MG63 (cell line): ENCODE results near the gene TIGD3. TPM values are rescaled to one million over a fixed set of nuclear protein-coding genes. Genes with fewer than 3 reads are reported as not detected.

ENCODE experiments used
- DNase-seq: peaks from one replicate; pipeline ENCODE4 v3.0.0-alpha.2; 2020
- H3K27me3 ChIP-seq: fragments of 250-450 bp; sonication (Bioruptor Pico); 2 replicates; pipeline ENCODE4 v1.5.1; 2020; ENCODE audit warnings: mild to moderate bottlenecking, moderate library complexity
- H3K36me3 ChIP-seq: fragments of 250-450 bp; sonication (Bioruptor Pico); 2 replicates; pipeline ENCODE4 v1.5.1; 2020; ENCODE audit warnings: mild to moderate bottlenecking, moderate library complexity
- H3K4me3 ChIP-seq: fragments of 250-450 bp; sonication (Bioruptor Pico); 2 replicates; pipeline ENCODE4 v1.5.1; 2020; ENCODE audit warnings: mild to moderate bottlenecking, moderate library complexity
- H3K9me3 ChIP-seq: fragments of 250-450 bp; sonication (Bioruptor Pico); 2 replicates; pipeline ENCODE4 v1.5.1; 2020; ENCODE audit warnings: mild to moderate bottlenecking, moderate library complexity
- total RNA-seq: library from RNA; depleted of rRNA; stranded (reverse); fragments of >200 nt; shearing (Covaris generic); gene quantifications from 2 replicates; pipeline ENCODE4 v1.2.3, GENCODE V29; 2014; ENCODE audit warnings: low replicate concordance

The TIGD3 gene
- total RNA-seq, 1 experiment from 2014 or later: 0.36 TPM

DNA sequence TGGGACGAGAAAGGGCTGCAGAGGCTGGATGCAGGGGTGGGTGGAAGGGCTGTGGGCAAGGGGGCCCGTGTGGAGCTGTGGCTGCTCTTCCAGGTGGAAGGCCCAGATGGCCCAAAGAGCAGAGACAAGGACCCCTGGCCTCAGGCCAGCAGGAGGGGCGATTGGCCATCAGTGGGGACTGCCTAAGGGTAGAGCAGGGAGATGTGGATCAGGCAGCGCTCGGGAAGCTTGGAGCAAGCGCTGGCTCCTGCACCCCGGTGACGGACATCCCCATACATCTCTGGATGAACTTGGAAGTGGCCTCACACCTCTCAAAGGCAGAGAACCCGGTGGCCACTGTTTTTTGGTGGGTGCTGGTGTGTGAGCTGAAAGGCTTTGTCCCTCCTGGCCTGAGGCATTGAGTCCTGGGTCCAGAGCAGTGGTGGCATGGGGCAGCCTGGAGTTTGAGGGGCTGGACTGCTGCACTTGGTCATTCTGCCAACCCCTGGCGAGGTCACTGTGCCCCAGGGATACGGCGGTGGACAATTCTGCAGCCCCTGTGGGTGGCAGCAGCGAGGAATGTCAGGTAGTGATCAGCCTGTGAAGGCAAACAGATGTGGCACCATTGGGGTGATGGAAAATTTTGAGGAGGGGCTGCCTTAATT, 37.8 kb downstream of the TIGD3 start:
- H3K4me3 ChIP-seq: no peak overlapping the region
- no peak for DNase-seq
- H3K27me3 ChIP-seq: no peaks in the 10 kb centered on the region

GRCh38 chr11:65392899-65393298, 38.3 kb downstream of the TIGD3 start:
- Histone ChIP-seq H3K4me3 (no peak overlapping the region), H3K27me3 (no peaks in the 10 kb centered on the region), H3K9me3 (no peaks in the 10 kb centered on the region), H3K36me3 (peaks cover 37% of the 10 kb centered on the region)
- no peak for DNase-seq

More for the DNA sequence above, 37.8 kb downstream of the TIGD3 start:
- H3K9me3 ChIP-seq: no peaks in the 10 kb centered on the region
- peaks cover 38% of the 10 kb centered on the region for H3K36me3 ChIP-seq

DNA sequence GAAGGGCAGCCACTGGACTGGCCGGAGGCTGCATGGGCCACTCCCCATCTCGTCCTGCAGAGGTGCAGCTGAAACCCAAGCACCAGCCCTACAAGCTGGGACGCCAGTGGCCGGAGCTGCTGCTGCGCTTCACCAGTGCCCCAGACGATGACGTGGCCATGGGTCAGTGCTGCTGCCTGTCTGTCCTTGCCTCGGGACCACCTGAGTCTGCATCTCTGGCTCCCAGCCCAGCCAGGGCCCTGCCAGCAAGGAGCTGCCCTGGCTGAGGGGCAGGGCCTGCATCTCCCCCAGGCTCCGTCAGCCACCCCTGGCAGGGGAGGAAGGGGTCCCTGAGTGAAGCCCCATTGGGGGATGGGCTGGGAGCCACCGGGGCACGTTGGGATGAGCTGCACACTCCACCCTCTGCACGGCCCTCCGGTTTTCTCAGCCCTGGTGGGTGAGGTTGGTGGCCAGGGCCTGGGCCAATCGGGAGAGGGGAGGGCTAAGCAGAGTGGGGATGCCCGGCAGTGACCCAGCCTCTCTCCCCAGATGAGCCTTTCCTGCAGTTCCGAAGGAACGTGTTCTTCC, 39.0 kb downstream of the TIGD3 start:
- peaks cover 33% of the 10 kb centered on the region for H3K36me3 ChIP-seq
- H3K4me3 ChIP-seq: no peak overlapping the region
- DNase-seq: no peak
- no peaks in the 10 kb centered on the region for H3K27me3 ChIP-seq
- H3K9me3 ChIP-seq: no peaks in the 10 kb centered on the region

- no peaks in the 10 kb centered on the region for H3K9me3 ChIP-seq
- H3K36me3 ChIP-seq: peaks cover 30% of the 10 kb centered on the region
- no peak for DNase-seq
- H3K4me3 ChIP-seq: no peak overlapping the region
- no peaks in the 10 kb centered on the region for H3K27me3 ChIP-seq
These were observed 39.6 kb downstream of the TIGD3 start for GRCh38 chr11:65394125-65394536.

DNA sequence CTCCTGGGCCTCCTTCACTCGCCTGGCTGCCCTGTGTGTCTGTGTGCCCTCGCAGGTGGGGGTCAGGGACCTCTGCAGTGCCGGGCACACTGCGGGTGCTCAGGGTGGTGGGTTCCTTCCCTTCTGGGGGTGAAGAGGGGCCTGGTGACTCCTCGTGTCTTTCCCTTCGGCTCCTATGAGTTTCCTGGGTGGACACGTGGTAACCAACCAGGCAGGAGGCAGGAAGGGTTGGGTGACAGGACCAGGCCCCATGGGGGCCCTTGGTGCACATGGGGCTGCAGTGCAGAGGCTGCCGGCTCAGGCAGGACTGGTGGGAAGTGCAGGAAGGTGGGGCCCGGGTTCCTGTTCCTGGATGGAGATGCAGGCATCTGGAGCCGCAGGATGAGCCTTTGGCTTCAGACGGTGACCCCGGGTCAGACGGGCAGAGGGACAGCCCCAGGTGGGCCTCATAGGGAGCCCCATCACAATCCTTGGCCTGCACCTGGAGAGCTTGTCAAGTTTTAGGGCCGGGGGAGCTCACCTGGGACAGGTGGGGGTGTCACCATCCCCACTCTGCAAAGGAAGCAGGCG, 41.5 kb downstream of the TIGD3 start:
- Histone ChIP-seq H3K27me3 (no peaks in the 10 kb centered on the region), H3K9me3 (no peaks in the 10 kb centered on the region), H3K4me3 (no peak overlapping the region), H3K36me3 (peaks cover 28% of the 10 kb centered on the region)
- DNase-seq: no peak

DNA sequence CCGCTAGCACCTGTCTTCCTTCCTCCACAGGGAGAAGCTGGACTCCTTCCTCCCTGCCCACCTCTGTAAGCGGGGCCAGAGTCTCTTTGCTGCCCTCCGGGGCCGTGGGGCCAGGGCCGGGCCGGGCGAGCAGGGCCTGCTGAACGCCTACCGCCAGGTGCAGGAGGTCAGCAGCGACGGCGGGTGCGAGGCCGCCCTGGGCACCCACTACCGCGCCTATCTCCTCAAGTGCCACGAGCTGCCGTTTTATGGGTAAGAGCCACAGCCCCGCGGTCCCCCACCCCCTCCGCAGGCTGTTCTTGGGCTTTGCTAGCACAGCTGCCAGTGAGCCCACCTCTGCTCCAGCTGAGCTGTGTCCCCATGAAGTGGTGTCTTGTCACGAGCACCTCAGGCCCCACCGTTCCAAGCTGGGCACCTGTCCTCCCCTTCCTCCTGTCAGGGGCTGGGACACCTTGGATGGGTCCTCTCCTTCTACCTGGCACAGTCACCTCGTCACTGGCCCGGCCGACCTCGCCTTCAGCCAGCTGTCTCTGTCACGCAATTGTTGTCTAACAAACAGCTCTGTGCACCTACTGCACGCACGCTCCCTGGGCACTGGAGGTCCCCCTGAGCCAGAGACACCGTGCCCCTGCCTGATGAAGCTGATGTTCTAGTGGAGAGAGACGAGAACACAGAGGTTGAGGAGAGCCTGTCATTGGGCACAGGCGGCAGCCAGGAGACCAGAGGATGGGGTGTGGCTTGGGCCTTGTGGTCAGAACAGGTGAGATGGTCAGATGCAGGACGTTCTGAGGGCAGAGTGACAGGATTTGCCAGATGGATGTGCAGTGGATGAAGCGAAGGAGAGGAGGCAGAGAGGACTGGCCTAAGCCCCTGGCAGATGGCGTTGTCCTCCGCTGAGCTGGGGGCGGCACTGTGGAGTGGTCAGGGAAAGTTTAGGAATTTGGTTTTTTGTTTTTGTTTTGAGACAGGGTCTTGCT, 42.5 kb downstream of the TIGD3 start:
- Histone ChIP-seq H3K4me3 (no peak overlapping the region), H3K27me3 (no peaks in the 10 kb centered on the region), H3K36me3 (peaks cover 24% of the 10 kb centered on the region), H3K9me3 (no peaks in the 10 kb centered on the region)
- DNase-seq: no peak

DNA sequence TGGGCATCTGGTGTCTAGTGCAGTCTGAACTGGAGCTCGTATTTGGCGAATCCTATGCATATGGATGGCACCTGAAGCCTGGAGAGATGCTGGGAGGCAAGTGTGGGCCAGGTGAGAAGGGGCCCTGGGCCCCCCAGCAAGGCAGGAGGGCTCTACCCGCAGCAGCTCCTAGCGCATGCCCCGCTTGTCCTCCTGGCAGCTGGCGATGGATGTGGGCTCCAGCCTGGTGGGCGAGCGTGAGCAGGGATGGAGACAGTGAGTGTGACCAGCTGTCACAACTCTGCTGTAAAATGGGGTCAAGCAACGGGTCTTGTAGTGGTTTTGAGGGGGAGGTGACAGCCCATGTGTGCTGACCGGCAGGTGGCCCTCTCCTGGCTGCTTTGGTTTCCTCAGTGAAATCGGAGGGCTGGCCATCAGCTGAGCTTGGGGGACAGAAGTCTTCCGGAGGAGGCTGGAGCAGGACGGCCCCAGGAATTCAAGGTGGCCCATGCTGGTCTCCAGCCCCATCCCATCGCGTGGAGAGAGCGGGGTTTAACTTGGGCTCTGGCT, 43.9 kb downstream of the TIGD3 start:
- H3K36me3 ChIP-seq: peaks cover 25% of the 10 kb centered on the region
- H3K9me3 ChIP-seq: no peaks in the 10 kb centered on the region
- no peak for DNase-seq
- H3K4me3 ChIP-seq: no peak overlapping the region
- H3K27me3 ChIP-seq: no peaks in the 10 kb centered on the region

DNA sequence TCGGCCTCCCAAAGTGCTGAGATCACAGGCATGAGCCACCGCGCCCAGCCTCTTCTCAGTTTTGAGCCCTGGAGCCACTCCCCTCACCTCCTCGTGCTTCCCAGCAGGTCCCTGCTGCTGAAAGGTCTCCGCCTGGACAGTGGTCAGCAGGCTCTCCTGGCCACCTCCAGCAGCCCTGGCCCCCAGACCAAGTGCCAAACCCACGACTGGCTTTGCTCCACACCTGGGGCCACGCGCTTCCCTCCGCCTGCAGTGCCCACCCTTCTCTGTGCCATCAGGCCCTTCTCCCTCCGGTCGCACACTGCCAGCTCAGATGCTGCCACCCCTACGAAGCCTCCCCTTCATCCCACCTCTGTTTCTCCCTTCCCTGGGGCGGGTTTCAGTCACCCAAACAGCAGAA, 44.7 kb downstream of the TIGD3 start:
- DNase-seq: no peak
- Histone ChIP-seq H3K27me3 (no peaks in the 10 kb centered on the region), H3K9me3 (no peaks in the 10 kb centered on the region), H3K36me3 (peaks cover 28% of the 10 kb centered on the region), H3K4me3 (no peak overlapping the region)

DNA sequence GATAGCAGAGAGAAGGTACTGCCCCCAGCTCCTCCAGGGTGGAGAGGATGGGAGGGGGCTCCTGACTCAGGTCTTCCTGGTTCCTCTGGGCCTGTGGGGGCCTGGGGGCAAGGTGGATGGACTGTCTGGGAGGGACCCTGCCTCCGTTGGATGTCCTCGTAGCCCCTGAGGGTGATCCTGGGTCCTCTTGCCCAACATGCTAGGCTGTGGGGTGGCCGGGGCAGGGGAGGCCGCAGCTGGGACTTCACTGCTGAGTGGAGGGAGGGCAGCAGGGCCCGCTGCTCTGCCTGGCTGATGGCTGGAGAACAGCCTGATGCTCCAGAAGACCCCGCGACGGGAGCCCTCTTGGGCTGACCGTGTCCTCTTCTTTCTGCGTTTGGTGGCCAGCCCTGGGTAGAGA, 45.3 kb downstream of the TIGD3 start:
- peaks cover 28% of the 10 kb centered on the region for H3K36me3 ChIP-seq
- no peaks in the 10 kb centered on the region for H3K27me3 ChIP-seq
- DNase-seq: no peak
- H3K4me3 ChIP-seq: no peak overlapping the region
- no peaks in the 10 kb centered on the region for H3K9me3 ChIP-seq

DNA sequence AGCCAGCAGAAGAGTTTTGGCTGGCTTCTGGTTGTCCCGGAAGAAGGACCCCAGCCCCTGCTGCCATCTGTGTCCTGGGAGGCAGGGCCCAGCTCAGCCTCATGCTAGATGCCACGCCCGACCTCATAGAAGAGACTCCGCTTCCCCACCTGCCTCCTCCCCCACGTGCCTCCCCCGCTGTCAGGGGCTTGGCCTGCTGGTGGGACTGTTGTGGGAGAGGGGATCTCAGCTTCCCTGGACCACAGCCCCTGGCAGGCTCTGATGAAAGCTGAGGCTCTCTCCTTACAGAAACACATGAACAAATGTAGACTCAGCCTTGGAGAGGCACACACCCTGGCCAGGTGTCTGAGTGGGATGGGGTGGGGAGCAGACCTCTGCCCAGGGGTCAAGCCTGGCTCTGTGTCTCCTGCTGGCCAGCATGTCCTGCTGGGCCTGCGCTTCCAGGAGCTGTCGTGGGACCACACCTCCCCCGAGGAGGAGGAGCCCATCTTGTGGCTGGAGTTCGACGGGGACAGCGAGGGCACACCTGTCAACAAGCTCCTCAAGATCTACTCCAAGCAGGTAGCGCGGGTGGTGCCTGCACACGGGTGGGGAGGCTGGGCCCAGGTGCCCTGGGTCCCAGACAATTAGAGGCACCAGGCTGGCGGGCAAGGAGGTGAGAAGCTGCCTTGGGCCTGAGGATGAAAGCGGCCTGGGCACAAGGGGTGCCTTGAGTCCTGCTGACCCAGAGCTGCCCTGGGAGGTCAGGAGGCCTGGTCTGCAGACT, 45.9 kb downstream of the TIGD3 start:
- H3K27me3 ChIP-seq: no peaks in the 10 kb centered on the region
- H3K4me3 ChIP-seq: no peak overlapping the region
- no peak for DNase-seq
- peaks cover 34% of the 10 kb centered on the region for H3K36me3 ChIP-seq
- H3K9me3 ChIP-seq: no peaks in the 10 kb centered on the region

DNA sequence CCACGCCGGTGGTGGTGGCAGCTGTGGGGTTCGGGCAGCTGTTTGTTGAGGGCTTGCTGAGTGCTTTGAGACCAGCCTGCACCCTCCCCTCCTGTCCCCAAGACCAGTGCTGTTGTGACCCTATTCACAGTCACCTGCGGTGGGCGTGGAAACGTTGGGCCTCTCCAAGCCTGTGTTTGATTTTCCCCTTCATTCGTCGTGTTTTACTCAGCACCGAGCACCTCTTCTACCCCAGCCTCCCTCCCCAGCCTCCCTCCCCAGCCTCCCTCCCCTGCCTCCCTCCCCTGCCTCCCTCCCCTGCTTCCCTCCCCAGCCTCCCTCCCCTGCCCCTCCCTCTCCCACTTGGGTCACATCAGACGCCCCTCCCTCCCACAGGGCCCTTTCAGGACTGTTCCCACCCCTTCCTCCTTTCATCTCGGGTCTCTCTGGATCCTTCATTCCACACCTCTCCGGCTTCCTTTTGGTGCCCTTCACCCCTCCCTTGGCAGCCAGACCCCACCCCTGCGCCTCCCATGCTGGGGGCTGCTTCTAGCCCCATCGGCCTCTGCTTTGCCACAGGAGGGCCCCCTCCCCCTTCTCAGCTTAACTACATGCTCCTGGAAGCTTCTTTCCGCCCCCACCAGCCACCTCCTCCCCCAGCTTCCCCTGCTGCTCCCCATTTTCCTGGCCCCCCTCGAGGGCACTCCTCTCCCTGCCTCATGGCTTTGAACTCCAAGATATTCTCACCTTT, 46.7 kb downstream of the TIGD3 start:
- Histone ChIP-seq H3K27me3 (no peaks in the 10 kb centered on the region), H3K4me3 (no peak overlapping the region), H3K36me3 (peaks cover 36% of the 10 kb centered on the region), H3K9me3 (no peaks in the 10 kb centered on the region)
- no peak for DNase-seq

- H3K9me3 ChIP-seq: no peaks in the 10 kb centered on the region
- H3K27me3 ChIP-seq: no peaks in the 10 kb centered on the region
- no peak overlapping the region for H3K4me3 ChIP-seq
- peaks cover 42% of the 10 kb centered on the region for H3K36me3 ChIP-seq
- no peak for DNase-seq
These were observed 47.3 kb downstream of the TIGD3 start for GRCh38 chr11:65401803-65402248.

DNA sequence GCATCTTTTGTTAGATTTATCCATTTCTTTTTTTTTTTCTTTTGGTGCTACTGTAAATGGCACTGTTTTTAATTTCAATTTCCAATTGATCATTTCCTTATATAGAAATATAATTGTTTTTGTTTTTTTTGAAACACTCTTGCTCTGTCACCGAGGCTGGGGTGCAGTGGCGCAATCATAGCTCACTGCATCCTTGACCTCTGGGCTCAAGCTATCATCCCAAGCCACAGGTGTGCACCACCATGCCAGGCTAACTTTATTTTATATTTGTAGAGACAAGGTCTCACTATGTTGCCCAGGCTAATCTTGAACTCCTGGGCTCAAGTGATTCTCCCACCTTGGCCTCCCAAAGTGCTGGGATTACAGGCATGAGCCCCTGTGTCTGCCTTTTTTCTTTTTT, 48.2 kb downstream of the TIGD3 start:
- no peak overlapping the region for H3K4me3 ChIP-seq
- DNase-seq: no peak
- peaks cover 46% of the 10 kb centered on the region for H3K36me3 ChIP-seq
- no peaks in the 10 kb centered on the region for H3K27me3 ChIP-seq
- no peaks in the 10 kb centered on the region for H3K9me3 ChIP-seq

DNA sequence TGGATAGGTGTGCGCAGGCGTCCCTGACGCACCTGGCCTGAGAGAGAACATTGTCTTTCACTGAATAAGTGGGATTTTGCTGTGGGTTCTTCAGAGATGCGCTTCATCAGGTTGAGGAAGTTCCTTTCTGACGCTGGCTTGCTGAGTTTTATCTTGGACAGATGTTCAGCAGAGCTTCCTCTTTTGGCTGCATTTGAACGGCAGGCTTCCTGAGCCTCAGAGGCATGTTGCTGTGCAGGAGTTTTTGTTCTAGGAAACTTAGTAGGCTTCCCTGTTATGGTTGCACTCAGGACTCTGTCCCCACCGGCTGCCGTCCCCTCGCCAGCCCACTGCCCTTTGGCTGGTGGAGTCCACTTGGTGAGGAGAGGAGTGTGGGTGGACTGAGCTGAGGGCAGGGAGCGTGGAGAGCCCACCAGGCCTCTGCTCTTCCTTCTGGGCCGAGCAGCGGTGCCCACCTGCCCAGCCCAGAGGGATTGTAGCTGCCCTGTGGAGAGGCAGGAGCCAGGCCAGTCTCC, 49.1 kb downstream of the TIGD3 start:
- H3K9me3 ChIP-seq: no peaks in the 10 kb centered on the region
- no peak overlapping the region for H3K4me3 ChIP-seq
- DNase-seq: no peak
- H3K27me3 ChIP-seq: no peaks in the 10 kb centered on the region
- H3K36me3 ChIP-seq: peaks cover 49% of the 10 kb centered on the region

DNA sequence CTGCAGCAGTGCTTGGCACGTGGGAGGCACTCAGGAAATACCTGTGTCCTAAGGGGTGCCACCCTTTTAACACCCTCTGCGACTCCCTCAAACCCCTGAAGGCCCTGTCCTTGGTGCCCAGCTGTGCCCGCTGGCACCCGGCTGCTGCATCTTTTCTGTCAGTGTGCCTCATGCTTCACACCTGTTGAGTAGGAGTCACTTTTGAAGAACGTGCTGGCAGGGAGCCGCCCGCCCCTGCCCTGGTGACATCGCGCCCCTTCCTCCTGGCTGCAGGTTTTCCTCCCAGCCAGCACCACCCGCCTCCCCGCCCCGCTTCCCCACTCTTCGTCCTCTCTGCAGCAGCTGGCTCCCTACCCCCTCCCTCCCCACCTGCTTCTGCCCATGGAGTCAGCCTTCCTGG, 49.7 kb downstream of the TIGD3 start:
- H3K36me3 ChIP-seq: peaks cover 55% of the 10 kb centered on the region
- DNase-seq: no peak
- no peaks in the 10 kb centered on the region for H3K9me3 ChIP-seq
- H3K27me3 ChIP-seq: no peaks in the 10 kb centered on the region
- H3K4me3 ChIP-seq: no peak overlapping the region
